MM.1S (cell line): ENCODE data around the gene CDKN3.

Source experiments
- EZH2 ChIP-seq: fragments of 300-600 bp; sonication (generic); optimal IDR thresholded peaks from 2 replicates; pipeline ENCODE3; 2017; ENCODE audit warnings: low read depth, mild to moderate bottlenecking, antibody characterized with exemption, low read length, mixed read lengths
- EZH2phosphoT487 ChIP-seq: fragments of 300-600 bp; sonication (generic); IDR thresholded peaks from 2 replicates; pipeline ENCODE4 v1.6.1; 2018; ENCODE audit warnings: antibody characterized with exemption, low read length
- TF ChIP-seq, protein P1 (sequence below): fragments of 300-600 bp; sonication (generic); IDR thresholded peaks from 2 replicates; pipeline ENCODE4 v1.5.1; 2016; ENCODE audit warnings: antibody characterized with exemption, low read length, mixed read lengths

DNA sequence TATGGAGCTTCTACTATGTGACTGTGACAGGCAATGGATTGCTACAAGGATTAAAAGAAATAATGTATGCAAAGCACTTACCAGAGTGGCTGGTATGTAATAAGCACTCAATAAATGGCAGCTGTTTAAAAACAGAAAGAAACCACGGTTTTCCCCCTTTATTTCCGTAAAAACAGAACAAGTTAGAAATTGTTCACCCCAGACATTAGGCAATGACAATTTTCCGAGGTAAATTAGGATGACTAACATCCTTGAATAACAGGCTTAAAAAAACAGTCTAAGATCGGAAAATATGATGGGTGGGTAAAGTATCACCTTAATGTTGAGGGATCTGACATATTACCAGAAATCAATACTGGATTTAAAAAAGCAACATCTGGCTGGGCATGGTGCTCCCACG, 65.2 kb downstream of the CDKN3 start:
- TF ChIP-seq, protein P1, sequence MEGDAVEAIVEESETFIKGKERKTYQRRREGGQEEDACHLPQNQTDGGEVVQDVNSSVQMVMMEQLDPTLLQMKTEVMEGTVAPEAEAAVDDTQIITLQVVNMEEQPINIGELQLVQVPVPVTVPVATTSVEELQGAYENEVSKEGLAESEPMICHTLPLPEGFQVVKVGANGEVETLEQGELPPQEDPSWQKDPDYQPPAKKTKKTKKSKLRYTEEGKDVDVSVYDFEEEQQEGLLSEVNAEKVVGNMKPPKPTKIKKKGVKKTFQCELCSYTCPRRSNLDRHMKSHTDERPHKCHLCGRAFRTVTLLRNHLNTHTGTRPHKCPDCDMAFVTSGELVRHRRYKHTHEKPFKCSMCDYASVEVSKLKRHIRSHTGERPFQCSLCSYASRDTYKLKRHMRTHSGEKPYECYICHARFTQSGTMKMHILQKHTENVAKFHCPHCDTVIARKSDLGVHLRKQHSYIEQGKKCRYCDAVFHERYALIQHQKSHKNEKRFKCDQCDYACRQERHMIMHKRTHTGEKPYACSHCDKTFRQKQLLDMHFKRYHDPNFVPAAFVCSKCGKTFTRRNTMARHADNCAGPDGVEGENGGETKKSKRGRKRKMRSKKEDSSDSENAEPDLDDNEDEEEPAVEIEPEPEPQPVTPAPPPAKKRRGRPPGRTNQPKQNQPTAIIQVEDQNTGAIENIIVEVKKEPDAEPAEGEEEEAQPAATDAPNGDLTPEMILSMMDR, result no peak
- TF ChIP-seq EZH2phosphoT487, result no peak
- no peak for TF ChIP-seq EZH2
